ENCODE results near the gene MAVS.
"Not testable (repeated sequence)": the region's sequence is repeated elsewhere in the genome, so short reads cannot be mapped to it uniquely, and the experiment has no call there.

MAVS gene

GRCh38 chr20:3847429-3847940 is 851 bp downstream of the MAVS start:
- no peak for DNase-seq (ENCODE audit: low read depth in 3 of 3, low spot score in 1 of 3)

GRCh38 chr20:3848565-3848964 is 1.9 kb downstream of the MAVS start:
- DNase-seq (ENCODE audit: low read depth in 3 of 3, low spot score in 1 of 3) = no peak

GRCh38 chr20:3854462-3854871 is 7.8 kb downstream of the MAVS start:
- DNase-seq (ENCODE audit: low read depth in 3 of 3, low spot score in 1 of 3) = no peak

- DNase-seq (ENCODE audit: low read depth in 3 of 3, low spot score in 1 of 3) = no peak
Observed at GRCh38 chr20:3857405-3857804, 10.8 kb downstream of the MAVS start.

- DNase-seq (ENCODE audit: low read depth in 3 of 3, low spot score in 1 of 3) = no peak
Observed at GRCh38 chr20:3858689-3859088, 12.1 kb downstream of the MAVS start.

- no peak for DNase-seq (ENCODE audit: low read depth in 3 of 3, low spot score in 1 of 3)
Observed at GRCh38 chr20:3861191-3861590, 14.6 kb downstream of the MAVS start.

- no peak for DNase-seq (ENCODE audit: low read depth in 3 of 3, low spot score in 1 of 3)
Observed at GRCh38 chr20:3862333-3862732, 15.7 kb downstream of the MAVS start.

GRCh38 chr20:3863317-3863716 is 16.7 kb downstream of the MAVS start:
- DNase-seq (ENCODE audit: low read depth in 3 of 3, low spot score in 1 of 3) = no peak

- DNase-seq (ENCODE audit: low read depth in 3 of 3, low spot score in 1 of 3) = no peak
Observed at GRCh38 chr20:3864518-3864917, 17.9 kb downstream of the MAVS start.

GRCh38 chr20:3865152-3865886 is 18.7 kb downstream of the MAVS start:
- DNase-seq (ENCODE audit: low read depth in 3 of 3, low spot score in 1 of 3) = no peak

- DNase-seq (ENCODE audit: low read depth in 3 of 3, low spot score in 1 of 3) = no peak
Observed at GRCh38 chr20:3865887-3866407, 19.3 kb downstream of the MAVS start.

- no peak for DNase-seq (ENCODE audit: low read depth in 3 of 3, low spot score in 1 of 3)
Observed at GRCh38 chr20:3866464-3866863, 19.8 kb downstream of the MAVS start.

GRCh38 chr20:3867802-3868201 is 21.2 kb downstream of the MAVS start:
- DNase-seq (ENCODE audit: low read depth in 3 of 3, low spot score in 1 of 3) = no peak

- DNase-seq (ENCODE audit: low read depth in 3 of 3, low spot score in 1 of 3) = no peak
Observed at GRCh38 chr20:3869839-3870634, 23.4 kb downstream of the MAVS start.

GRCh38 chr20:3871550-3872265 is 25.1 kb downstream of the MAVS start:
- DNase-seq (ENCODE audit: low read depth in 3 of 3, low spot score in 1 of 3) = no peak

- no peak for DNase-seq (ENCODE audit: low read depth in 3 of 3, low spot score in 1 of 3)
Observed at GRCh38 chr20:3873507-3873906, 26.9 kb downstream of the MAVS start.

- no peak for DNase-seq (ENCODE audit: low read depth in 3 of 3, low spot score in 1 of 3)
Observed at GRCh38 chr20:3874194-3874844, 27.7 kb downstream of the MAVS start.

- no peak for DNase-seq (ENCODE audit: low read depth in 3 of 3, low spot score in 1 of 3)
Observed at GRCh38 chr20:3875378-3875974, 28.8 kb downstream of the MAVS start.

GRCh38 chr20:3876000-3876399 is 29.4 kb downstream of the MAVS start:
- no peak for DNase-seq (ENCODE audit: low read depth in 3 of 3, low spot score in 1 of 3)

- DNase-seq (ENCODE audit: low read depth in 3 of 3, low spot score in 1 of 3) = no peak
Observed at GRCh38 chr20:3876676-3877075, 30.0 kb downstream of the MAVS start.

- DNase-seq (ENCODE audit: low read depth in 3 of 3, low spot score in 1 of 3) = not testable (repeated sequence)
Observed at GRCh38 chr20:3878921-3879274, 32.3 kb downstream of the MAVS start.

All from stimulated activated CD4-positive, alpha-beta T cell treated with anti-CD3 and anti-CD28 coated beads, TNF-alpha, amount 100 ng/mL, for 1 hour (primary cell).